Measurements from ENCODE around the gene RASA2.

Gene RASA2

DNA sequence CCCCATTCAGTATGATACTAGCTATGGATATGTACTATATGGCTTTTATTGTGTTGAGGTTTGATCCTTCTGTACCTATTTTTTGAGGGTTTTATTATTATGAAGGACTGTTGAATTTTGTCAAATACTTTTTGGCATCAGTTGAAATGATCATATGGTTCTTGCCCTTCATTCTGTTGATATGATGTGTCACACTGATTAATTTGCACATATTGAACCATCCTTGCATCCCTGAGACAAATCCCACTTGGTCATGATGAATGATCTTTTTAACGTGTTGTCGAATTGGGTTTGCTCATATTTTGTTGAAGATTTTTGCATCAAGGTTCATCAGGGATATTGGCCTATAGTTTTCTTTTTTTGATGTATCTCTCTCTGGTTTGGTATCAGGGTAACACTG, 61.0 kb downstream of the RASA2 start:
- TF ChIP-seq CTCF (IDR thresholded peaks at IDR 0.05) = no peak
- no peak overlapping the region for H3K4me3 ChIP-seq
- no peak for DNase-seq (ENCODE audit: low spot score)
- H3K27ac ChIP-seq = no peak overlapping the region

- Histone ChIP-seq H3K4me3 (no peak overlapping the region), H3K27ac (no peak overlapping the region)
- no peak for TF ChIP-seq CTCF (IDR thresholded peaks at IDR 0.05)
- DNase-seq (ENCODE audit: low spot score) = no peak
These were observed 64.3 kb downstream of the RASA2 start for GRCh38 chr3:141550926-141551665.

DNA sequence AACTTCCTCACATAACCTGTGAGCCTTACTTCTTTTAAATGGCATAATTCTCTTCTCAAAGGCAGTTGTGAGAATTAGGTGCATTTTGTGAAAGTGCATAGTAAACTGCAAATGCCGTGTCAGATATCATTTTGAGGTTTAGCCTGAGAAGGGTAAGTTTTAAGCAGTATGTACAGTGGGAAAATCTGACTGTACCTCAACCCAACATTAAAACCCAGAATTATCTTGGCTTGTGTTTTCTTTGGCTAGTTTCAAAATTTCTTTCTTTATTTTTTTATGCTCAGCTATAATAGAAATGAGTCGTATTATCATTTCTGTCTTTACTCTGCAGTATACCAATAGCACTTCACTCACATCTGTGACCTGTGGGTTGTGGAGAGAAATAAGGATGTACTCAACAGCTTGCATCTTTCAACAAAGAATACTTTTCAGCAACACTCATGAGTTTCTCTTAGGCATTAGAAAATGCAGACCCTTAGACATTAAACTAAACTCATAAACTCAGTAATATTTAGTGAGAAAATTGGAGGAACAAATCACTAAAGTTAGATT, 65.7 kb downstream of the RASA2 start:
- Histone ChIP-seq H3K27ac (no peak overlapping the region), H3K4me3 (no peak overlapping the region)
- no peak for TF ChIP-seq CTCF (IDR thresholded peaks at IDR 0.05)
- no peak for DNase-seq (ENCODE audit: low spot score)

- no peak for DNase-seq (ENCODE audit: low spot score)
- TF ChIP-seq CTCF (IDR thresholded peaks at IDR 0.05) = no peak
- H3K4me3 ChIP-seq = no peak overlapping the region
- H3K27ac ChIP-seq = no peak overlapping the region
These were observed 66.2 kb downstream of the RASA2 start for GRCh38 chr3:141553055-141553454.

- TF ChIP-seq CTCF (IDR thresholded peaks at IDR 0.05) = no peak
- Histone ChIP-seq H3K27ac (no peak overlapping the region), H3K4me3 (no peak overlapping the region)
- DNase-seq (ENCODE audit: low spot score) = no peak
These were observed 69.2 kb downstream of the RASA2 start for GRCh38 chr3:141556034-141556433.

DNA sequence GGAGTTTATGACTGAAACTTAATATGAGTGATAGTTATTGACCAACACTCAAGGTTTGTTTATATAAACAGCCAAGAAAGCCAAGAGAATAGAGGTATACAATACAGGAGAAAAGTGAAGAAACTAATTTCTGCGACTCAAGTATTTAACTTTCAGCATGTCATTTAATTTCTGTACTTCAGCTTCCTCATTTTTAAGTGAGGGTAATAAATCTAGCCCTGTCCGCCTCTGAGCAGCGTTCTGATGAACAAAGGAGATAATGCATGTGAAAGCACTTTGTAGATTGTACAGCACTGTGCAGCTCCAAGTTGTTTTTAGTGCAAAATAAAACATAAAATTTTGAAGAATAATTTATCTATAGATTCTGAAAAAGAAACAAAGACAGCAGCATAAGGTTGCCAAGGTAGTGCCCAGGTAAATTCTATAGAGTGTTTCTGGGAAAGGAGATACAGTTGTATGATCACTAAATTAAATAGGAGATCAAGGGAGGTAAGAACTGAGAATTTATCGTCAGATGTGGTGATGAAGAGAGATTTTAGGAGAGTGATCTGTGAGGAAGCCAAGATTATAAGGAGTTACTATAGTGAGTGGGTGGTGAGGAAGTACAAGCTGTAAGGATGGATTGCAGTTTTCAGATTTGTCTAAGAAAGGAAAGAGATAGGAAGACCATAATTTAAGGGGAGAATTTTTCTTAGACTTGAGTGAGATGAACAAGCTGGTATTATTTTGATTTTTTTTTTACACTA, 71.3 kb downstream of the RASA2 start:
- no peak for TF ChIP-seq CTCF (IDR thresholded peaks at IDR 0.05)
- Histone ChIP-seq H3K4me3 (no peak overlapping the region), H3K27ac (no peak overlapping the region)
- DNase-seq (ENCODE audit: low spot score) = no peak

Measured in coronary artery (tissue), 2 donors.